HG02759 (cell line): ENCODE data around the gene ARHGEF28.
A peak's percentile ranks its signal among the peaks of the same experiment; 100 is the strongest.

Experiments
- ATAC-seq: cut with Tn5 transposase; IDR thresholded peaks from one replicate; pipeline ENCODE4 v1.9.1; 2021; ENCODE audit warnings: mild to moderate bottlenecking, moderate library complexity; ENCODE audit not compliant: unreplicated experiment

Gene ARHGEF28

GRCh38 chr5:73776405-73776804 lies 150.4 kb downstream of the ARHGEF28 start:
- no peak for ATAC-seq

DNA sequence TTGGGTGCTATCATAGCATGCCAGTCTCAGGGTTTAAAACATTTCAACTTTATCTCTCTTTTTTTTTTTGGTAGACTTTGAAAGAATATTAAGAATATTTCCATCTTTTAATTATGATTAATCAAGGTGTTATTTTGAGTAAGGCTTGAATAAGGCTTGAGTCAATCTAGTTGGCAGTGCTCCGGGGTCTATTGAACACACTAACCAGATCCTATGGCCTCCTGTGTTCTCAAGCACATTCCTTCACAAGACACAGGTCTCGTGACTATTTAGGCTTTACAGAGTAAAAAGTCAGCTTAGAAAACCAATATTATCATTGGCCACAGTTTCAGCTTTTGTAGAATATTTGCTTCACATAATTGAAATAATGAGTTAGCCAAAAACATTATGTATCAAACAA lies 151.2 kb downstream of the ARHGEF28 start:
- no peak for ATAC-seq

GRCh38 chr5:73780302-73781080 lies 154.5 kb downstream of the ARHGEF28 start:
- ATAC-seq, result no peak

GRCh38 chr5:73781107-73781768 lies 155.2 kb downstream of the ARHGEF28 start:
- ATAC-seq, result no peak

DNA sequence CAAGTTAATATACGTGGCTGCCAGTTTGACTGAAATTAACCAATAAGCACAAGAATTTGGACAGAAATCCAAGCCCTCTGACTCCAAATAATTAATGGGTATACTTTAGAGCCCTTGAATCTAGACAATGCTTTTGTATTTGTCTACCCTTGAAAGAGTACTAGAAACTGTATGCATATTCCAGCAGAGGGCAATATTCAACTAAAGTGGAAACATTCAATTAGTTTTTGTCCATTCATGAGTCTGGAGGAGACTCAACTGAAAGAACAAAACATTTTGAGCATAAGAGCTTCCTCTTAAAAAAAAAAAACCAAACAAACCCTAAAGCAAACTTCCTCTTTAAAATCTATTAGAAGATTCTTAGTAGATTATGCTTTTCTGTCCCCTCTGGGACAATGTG lies 157.8 kb downstream of the ARHGEF28 start:
- ATAC-seq, result no peak

DNA sequence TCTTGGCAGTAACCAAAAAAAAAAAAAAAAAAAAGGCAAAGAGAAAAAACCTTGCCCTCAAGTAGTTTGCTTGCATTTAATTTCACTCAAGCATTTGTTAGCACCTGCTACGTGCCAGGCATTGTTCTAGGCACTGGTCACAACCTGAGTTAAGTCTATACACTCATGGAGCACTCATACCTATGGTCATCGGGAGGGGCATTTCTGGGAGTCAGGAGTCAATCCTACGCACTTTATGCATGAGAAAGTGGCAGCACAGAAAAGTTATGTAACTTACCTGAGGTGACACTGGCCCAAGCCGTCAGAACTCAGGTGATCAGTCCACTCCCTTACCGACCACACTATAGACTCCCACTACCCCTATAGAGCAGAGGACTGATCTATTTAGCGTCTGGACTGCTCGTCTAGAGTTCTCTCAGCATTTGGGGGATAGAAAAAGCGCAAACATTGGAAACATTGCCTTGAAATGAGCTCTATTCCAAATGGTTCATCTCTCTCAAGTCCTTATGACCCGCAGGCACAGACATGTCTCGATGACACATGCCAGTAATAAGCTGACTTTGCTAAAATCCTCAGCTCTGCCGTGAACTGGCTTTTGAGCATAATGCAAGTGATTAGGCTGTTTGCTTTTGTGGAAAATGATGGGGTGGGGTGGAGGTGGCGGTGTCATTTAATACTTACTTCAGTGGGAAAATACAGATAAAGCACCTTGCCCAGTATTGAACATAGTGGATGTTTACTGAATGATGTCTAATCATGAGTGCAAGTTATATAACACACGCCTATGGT lies 160.2 kb downstream of the ARHGEF28 start:
- no peak for ATAC-seq

GRCh38 chr5:73789851-73790281 lies 163.9 kb downstream of the ARHGEF28 start:
- no peak for ATAC-seq

- no peak for ATAC-seq
These were observed 165.4 kb downstream of the ARHGEF28 start for GRCh38 chr5:73791389-73791788.

DNA sequence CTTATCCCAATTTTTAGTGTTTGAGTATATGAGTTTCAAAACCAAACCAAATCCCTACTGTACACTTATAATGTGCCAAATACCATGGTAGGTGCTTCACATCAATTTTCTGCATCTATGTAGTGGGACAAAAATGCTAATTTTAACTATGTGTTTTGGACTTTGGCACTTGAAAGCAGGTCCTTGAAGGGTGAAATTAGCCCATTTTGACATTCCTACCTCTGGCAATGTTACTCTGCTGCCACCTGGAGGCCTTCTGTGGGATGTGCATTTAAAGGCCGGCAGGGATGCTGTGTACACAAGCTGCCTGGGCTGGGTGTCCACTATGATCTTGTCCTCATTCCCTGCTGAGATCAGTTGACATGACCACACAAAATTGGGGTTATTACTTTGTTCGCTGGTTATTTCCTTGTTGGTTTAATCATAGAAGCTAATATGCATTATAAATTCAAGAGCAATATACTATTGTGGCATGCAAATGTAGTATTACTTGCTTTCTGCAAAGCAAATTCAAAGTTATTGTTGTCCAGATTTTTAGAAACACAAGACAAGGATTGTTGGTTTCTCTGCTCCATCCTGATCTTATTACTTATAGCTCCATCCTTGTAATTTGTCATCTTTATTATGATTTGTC lies 166.8 kb downstream of the ARHGEF28 start:
- peak; percentile 68 for ATAC-seq

- no peak for ATAC-seq
These were observed 167.9 kb downstream of the ARHGEF28 start for GRCh38 chr5:73793911-73794310.

GRCh38 chr5:73796164-73797131 lies 170.5 kb downstream of the ARHGEF28 start:
- peak; percentile 74 for ATAC-seq

DNA sequence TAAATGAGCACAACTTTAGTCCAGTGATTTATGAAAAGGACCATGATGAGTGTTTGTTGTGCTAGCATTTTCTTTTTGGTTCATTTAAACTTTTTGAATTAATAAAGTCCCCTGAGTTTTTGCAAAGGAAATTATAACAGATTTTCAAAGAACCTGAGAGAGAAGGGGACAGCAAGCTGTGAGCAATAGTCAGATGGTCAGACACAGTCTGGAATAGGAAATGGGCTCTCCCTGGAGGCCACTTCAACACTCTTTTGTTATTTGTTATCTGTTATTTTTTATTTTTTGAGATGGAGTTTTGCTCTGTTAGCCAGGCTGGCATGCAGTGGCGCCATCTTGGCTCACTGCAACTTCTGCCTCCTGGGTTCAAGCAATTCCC lies 171.1 kb downstream of the ARHGEF28 start:
- ATAC-seq, result no peak

GRCh38 chr5:73799401-73799972 lies 173.5 kb downstream of the ARHGEF28 start:
- ATAC-seq, result no peak

DNA sequence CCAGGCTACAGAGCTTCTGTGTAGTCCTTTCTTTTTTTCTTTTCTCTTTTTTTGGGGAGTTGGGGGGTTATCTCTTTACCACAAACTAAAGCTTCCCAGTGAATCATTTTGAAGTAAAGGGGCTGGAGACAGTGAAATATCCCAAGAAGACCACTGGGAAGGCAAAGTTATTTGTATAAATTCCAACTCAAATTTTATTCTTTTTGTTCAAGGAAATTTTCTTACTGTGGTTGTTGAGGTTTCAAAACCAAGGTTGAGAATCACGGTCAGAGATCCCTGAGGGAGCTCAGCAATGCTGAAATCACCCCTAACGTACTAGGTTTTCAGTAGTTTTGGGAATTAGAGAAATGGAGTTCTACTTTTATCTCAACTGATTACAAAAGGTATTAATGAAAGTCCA lies 175.7 kb downstream of the ARHGEF28 start:
- no peak for ATAC-seq

DNA sequence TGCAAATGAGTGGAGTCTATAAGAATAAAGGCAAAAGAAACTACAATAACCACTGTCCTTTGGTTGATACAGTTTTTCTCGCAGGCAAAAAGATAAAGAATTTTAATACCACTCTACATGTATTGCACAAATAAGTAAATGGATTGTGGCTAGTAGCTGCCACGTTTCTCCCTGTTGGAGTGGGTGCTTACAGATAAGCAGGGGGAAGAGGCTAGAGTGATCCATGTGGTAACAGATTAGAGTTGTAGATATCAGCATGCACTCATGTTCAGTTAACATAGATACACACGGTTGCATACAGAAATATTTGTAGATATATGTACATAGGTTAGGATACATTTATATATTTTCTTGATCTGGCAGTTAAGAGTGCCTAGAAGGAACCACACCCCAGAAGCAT lies 179.5 kb downstream of the ARHGEF28 start:
- ATAC-seq, result no peak

GRCh38 chr5:73808911-73809310 lies 182.9 kb downstream of the ARHGEF28 start:
- ATAC-seq, result no peak

DNA sequence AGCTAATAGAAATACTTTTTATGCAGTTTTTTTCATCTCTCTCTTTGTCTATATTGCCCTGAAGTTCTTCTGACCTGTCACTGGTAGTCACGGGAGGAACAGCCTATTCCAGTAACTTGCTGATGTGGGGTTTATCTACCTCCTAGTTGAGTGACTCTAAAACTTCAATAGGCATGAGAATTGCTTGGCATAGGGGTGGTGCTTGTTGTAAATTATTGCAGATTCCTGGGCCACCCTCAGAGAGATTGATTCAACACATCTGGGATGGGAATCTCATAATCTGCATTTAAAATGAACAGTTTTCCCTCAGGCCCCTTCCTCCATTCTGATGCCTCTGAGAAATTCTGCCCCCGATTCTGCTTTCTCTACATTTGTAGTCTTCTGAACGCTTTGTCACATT lies 184.4 kb downstream of the ARHGEF28 start:
- no peak for ATAC-seq

DNA sequence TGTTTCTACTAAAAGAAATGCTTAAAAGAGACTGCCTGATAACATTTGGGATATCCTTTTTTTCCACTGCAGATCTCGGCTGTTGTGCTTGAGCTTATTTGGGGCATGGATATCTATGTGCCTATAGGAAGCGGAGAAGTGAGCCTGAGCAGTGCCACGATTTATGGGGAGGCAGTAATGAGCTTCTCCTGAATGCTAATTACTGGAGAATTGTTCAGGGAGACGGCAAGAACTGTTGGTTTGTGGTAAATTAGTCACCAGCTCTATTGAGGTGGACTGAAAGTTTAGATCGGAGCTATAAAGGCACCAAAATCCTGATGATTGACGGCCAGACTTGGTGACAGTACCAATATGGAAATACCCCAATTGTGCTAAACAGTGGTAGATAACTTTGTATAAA lies 186.5 kb downstream of the ARHGEF28 start:
- ATAC-seq, result no peak

- ATAC-seq, result no peak
These were observed 187.1 kb downstream of the ARHGEF28 start for GRCh38 chr5:73812962-73813588.
